Adrenal gland (tissue), 12 donors: Measurements from ENCODE around the gene IGSF1. TPM values are rescaled to one million over a fixed set of nuclear protein-coding genes. Genes with fewer than 3 reads are reported as not detected.

Experiments used
- DNase-seq, 7 donors: peaks; one replicate each; pipeline ENCODE4 v3.0.0-alpha.2; 2019 to 2020
- H3K27ac ChIP-seq, 5 donors: fragments of 200-600 bp; sonication (generic) in 4 of 5; 1 replicate in 3 of 5; 2 replicates in 2 of 5; pipeline versions ENCODE4 v1.5.1 to v1.8.0; 2016 to 2020; ENCODE audit warnings: mild to moderate bottlenecking in 1 of 5
- H3K27me3 ChIP-seq: fragments of 200-600 bp; 2 replicates; pipeline ENCODE4 v1.8.0; 2021
- H3K36me3 ChIP-seq, 2 donors: fragments of 200-600 bp; replicated peaks in 1 of 2; 1 replicate in 1 of 2; 2 replicates in 1 of 2; pipeline versions ENCODE4 v1.5.1 to v1.8.0; 2018 to 2022
- H3K4me1 ChIP-seq, 2 donors: fragments of 200-600 bp; replicated peaks in 1 of 2; 1 replicate in 1 of 2; 2 replicates in 1 of 2; pipeline versions ENCODE4 v1.5.1 to v1.8.0; 2018 to 2021
- H3K4me3 ChIP-seq, 4 donors: fragments of 200-600 bp; sonication (generic) in 3 of 4; one replicate each; pipeline ENCODE4 v1.5.1; 2016 to 2018
- H3K9me3 ChIP-seq, 3 donors: fragments of 200-600 bp; sonication (generic) in 1 of 3; replicated peaks in 1 of 3; 1 replicate in 2 of 3; 2 replicates in 1 of 3; pipeline versions ENCODE4 v1.5.1 to v1.8.0; 2016 to 2021
- POLR2A ChIP-seq, 2 donors: fragments of 450-650 bp; IDR thresholded peaks; one replicate each; pipeline ENCODE4 v1.6.1; 2017; ENCODE audit warnings: antibody characterized with exemption in 2 of 2, mild to moderate bottlenecking in 2 of 2, moderate library complexity in 1 of 2
- WGBS, 4 donors: extraction: QIAGEN DNeasy Blood & Tissue Kit in 2 of 4; methylation state at CpG; one replicate each; pipeline versions ENCODE4 v1.1.5 to v1.1.7; 2013 to 2017; 5-methylcytosine and 5-hydroxymethylcytosine counted together
- intact Hi-C, 2 donors: fragments of 100-400 bp; cut with DNase I; formaldehyde crosslinking; loops; one replicate each; pipeline versions ENCODE4 v1.14.1 to v1.15.0; 2022 to 2023
- polyA plus RNA-seq, 3 donors: library from polyadenylated mRNA; stranded (reverse); fragments of 200-250 nt in 2 of 3; fragments of 350-450 nt in 1 of 3; fragmentation: Illumina TruSeq in 1 of 3; extraction: RNeasy Lipid Tissue Mini Kit (QIAGEN cat#74804) in 1 of 3; gene quantifications; one replicate each; pipeline ENCODE4 v1.2.3, GENCODE V29; 2013 to 2014
- total RNA-seq, 9 donors: library from RNA; depleted of rRNA in 4 of 9; stranded (reverse); fragments of >200 nt in 4 of 9; fragments of 120-200 nt in 1 of 9; fragmentation: NEBNext Ultra II Directional in 1 of 9; extraction: Animal tissue kit (Norgen Biotek cat#: 25700) in 1 of 9; gene quantifications; one replicate each; pipeline versions ENCODE4 v1.1.0 to v1.2.4, GENCODE V29; 2013 to 2023
- TF ChIP-seq, protein P1 (sequence below), 6 experiments: fragments of 450-650 bp in 4 of 6; fragments of 200-600 bp in 2 of 6; sonication (generic) in 1 of 6; IDR thresholded peaks; 1 replicate in 5 of 6; 2 replicates in 1 of 6; pipeline versions ENCODE4 v1.5.1 to v1.8.0; 2016 to 2021; ENCODE audit warnings: antibody characterized with exemption in 6 of 6, mild to moderate bottlenecking in 2 of 6, moderate library complexity in 1 of 6
- donor health status: healthy with polysubstance abuse.
- donor health status: Bipolar disorder and iron deficiency.
- donor health status: DM: yes; HTN: yes; CAD: no.
- donor health status: DM: no; HTN: no; CAD: no.
- donor health status: DM: no; HTN: no; CAD: no.
- donor health status: DM: yes; HTN: yes; CAD: no.

Gene IGSF1
- total and polyA plus RNA-seq, 12 donors: 0.19 to 19.8 (median 2.5) TPM

GRCh38 chrX:131308980-131309379 lies 19.9 kb upstream of the IGSF1 start:
- Histone ChIP-seq H3K9me3 (no peaks in the 10 kb centered on the region), H3K36me3 (no peaks in the 10 kb centered on the region), H3K4me3 (no peak overlapping the region), H3K27me3 (peaks cover 24% of the 10 kb centered on the region), H3K4me1 (no peaks in the 10 kb centered on the region), H3K27ac (no peak overlapping the region)
- TF ChIP-seq, protein P1, sequence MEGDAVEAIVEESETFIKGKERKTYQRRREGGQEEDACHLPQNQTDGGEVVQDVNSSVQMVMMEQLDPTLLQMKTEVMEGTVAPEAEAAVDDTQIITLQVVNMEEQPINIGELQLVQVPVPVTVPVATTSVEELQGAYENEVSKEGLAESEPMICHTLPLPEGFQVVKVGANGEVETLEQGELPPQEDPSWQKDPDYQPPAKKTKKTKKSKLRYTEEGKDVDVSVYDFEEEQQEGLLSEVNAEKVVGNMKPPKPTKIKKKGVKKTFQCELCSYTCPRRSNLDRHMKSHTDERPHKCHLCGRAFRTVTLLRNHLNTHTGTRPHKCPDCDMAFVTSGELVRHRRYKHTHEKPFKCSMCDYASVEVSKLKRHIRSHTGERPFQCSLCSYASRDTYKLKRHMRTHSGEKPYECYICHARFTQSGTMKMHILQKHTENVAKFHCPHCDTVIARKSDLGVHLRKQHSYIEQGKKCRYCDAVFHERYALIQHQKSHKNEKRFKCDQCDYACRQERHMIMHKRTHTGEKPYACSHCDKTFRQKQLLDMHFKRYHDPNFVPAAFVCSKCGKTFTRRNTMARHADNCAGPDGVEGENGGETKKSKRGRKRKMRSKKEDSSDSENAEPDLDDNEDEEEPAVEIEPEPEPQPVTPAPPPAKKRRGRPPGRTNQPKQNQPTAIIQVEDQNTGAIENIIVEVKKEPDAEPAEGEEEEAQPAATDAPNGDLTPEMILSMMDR (IDR thresholded peaks at IDR 0.05): no peak
- no peak for TF ChIP-seq POLR2A (IDR thresholded peaks at IDR 0.05)
- no peak for DNase-seq
- intact Hi-C loops: no loop called here

DNA sequence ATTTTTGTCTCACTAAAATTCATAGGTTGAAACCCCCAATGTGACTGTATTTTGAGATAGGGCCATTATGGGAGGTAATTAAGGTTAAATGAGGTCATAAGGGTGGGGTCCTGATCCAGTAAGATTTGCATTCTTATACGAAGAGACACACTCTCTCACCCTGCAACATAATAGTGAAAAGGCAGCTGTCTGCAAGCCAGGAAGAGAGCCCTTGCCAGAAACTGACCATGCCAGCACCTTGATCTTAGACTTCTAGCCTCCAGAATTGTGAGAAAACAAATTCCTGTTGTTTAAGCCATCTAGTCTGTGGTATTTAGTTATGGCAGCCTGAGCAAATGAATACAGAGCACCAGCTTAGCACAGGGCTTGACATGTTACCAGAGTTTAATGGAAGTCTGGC lies 17.5 kb upstream of the IGSF1 start:
- WGBS, 4 donors: 31 to 55% (median 44%) methylated on average over 1 of the region's 1 CpG
- Histone ChIP-seq H3K36me3 (no peaks in the 10 kb centered on the region), H3K4me1 (no peaks in the 10 kb centered on the region), H3K27ac (no peak overlapping the region), H3K27me3 (peaks cover 23% of the 10 kb centered on the region), H3K9me3 (no peaks in the 10 kb centered on the region), H3K4me3 (no peak overlapping the region)
- intact Hi-C loops: no loop called here
- DNase-seq: no peak
- no peak for TF ChIP-seq POLR2A (IDR thresholded peaks at IDR 0.05)
- TF ChIP-seq, protein P1 (IDR thresholded peaks at IDR 0.05): no peak

DNA sequence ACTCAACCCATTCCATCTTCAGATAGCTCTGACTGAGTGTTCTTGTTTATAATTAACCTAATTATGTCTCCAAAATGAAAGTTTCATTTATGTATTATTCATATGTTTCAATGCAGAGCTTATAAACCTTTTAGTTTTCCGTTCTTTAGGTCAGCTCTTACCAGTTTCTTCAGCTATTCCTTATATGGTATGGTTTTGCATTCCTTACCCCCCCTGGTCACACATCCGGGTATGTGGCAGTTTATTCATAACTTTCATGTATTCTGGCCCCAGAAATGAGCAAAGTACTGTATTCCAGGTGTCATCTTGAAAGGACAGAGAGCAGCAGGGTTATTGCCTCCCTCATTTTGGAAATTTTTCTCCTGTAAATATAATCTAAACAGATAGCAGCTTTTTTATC lies 16.8 kb upstream of the IGSF1 start:
- no peak overlapping the region for H3K4me3 ChIP-seq
- TF ChIP-seq, protein P1 (IDR thresholded peaks at IDR 0.05): no peak
- TF ChIP-seq POLR2A (IDR thresholded peaks at IDR 0.05): no peak
- WGBS, 4 donors: 27 to 50% (median 47%) methylated on average over 2 of the region's 2 CpGs
- DNase-seq: no peak
- H3K27ac ChIP-seq: no peak overlapping the region
- H3K36me3 ChIP-seq: no peaks in the 10 kb centered on the region
- peaks cover 28% of the 10 kb centered on the region for H3K27me3 ChIP-seq
- no peaks in the 10 kb centered on the region for H3K4me1 ChIP-seq
- no peaks in the 10 kb centered on the region for H3K9me3 ChIP-seq
- intact Hi-C loops: no loop called here

- Histone ChIP-seq H3K9me3 (no peaks in the 10 kb centered on the region), H3K27ac (no peak overlapping the region), H3K36me3 (no peaks in the 10 kb centered on the region), H3K4me1 (no peaks in the 10 kb centered on the region), H3K27me3 (peaks cover 28% of the 10 kb centered on the region), H3K4me3 (no peak overlapping the region)
- no peak for DNase-seq
- 71 to 80% (median 75%) methylated on average over 3 of the region's 3 CpGs for WGBS, 4 donors
- intact Hi-C loops: no loop called here
- TF ChIP-seq, protein P1 (IDR thresholded peaks at IDR 0.05): no peak
- TF ChIP-seq POLR2A (IDR thresholded peaks at IDR 0.05): no peak
Measured at GRCh38 chrX:131302701-131303100, 13.6 kb upstream of the IGSF1 start.
